Measurements from ENCODE around the gene SERTAD4. TPM values are rescaled to one million over a fixed set of nuclear protein-coding genes. Genes with fewer than 3 reads are reported as not detected.

Gene SERTAD4
- total RNA-seq, 1 donor from 2014 or later: 4.6 TPM

GRCh38 chr1:210248341-210248740 lies 15.7 kb downstream of the SERTAD4 start:
- Histone ChIP-seq H3K4me1 (peaks cover 27% of the 10 kb centered on the region), H3K27ac (replicated peaks) (no peak overlapping the region), H3K9me3 (replicated peaks) (no peaks in the 10 kb centered on the region), H3K4me3 (no peak overlapping the region), H3K36me3 (no peaks in the 10 kb centered on the region), H3K27me3 (ENCODE audit: low read depth) (peaks cover 20% of the 10 kb centered on the region)
- no peak for DNase-seq
- intact Hi-C loops (cut with micrococcal nuclease): no loop called here
- TF ChIP-seq, protein P1, sequence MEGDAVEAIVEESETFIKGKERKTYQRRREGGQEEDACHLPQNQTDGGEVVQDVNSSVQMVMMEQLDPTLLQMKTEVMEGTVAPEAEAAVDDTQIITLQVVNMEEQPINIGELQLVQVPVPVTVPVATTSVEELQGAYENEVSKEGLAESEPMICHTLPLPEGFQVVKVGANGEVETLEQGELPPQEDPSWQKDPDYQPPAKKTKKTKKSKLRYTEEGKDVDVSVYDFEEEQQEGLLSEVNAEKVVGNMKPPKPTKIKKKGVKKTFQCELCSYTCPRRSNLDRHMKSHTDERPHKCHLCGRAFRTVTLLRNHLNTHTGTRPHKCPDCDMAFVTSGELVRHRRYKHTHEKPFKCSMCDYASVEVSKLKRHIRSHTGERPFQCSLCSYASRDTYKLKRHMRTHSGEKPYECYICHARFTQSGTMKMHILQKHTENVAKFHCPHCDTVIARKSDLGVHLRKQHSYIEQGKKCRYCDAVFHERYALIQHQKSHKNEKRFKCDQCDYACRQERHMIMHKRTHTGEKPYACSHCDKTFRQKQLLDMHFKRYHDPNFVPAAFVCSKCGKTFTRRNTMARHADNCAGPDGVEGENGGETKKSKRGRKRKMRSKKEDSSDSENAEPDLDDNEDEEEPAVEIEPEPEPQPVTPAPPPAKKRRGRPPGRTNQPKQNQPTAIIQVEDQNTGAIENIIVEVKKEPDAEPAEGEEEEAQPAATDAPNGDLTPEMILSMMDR (IDR thresholded peaks at IDR 0.05; ENCODE audit: borderline replicate concordance): no peak

- Histone ChIP-seq H3K27me3 (ENCODE audit: low read depth) (peaks cover 36% of the 10 kb centered on the region), H3K4me1 (peaks cover 27% of the 10 kb centered on the region), H3K9me3 (replicated peaks) (no peaks in the 10 kb centered on the region), H3K27ac (replicated peaks) (peak overlapping the region; percentile 58), H3K4me3 (peak overlapping the region; percentile 70), H3K36me3 (no peaks in the 10 kb centered on the region)
- TF ChIP-seq, protein P1 (IDR thresholded peaks at IDR 0.05; ENCODE audit: borderline replicate concordance): no peak
- intact Hi-C loops (cut with micrococcal nuclease): no loop called here
- no peak for DNase-seq
Measured at GRCh38 chr1:210250665-210250997, 18.0 kb downstream of the SERTAD4 start.

- intact Hi-C loops (cut with micrococcal nuclease): no loop called here
- peak overlapping the region; percentile 70 for H3K4me3 ChIP-seq
- H3K27ac ChIP-seq (replicated peaks): peak overlapping the region; percentile 58
- H3K4me1 ChIP-seq: peaks cover 27% of the 10 kb centered on the region
- DNase-seq: peak; percentile 40
- TF ChIP-seq, protein P1 (IDR thresholded peaks at IDR 0.05; ENCODE audit: borderline replicate concordance): no peak
- H3K36me3 ChIP-seq: no peaks in the 10 kb centered on the region
- no peaks in the 10 kb centered on the region for H3K9me3 ChIP-seq (replicated peaks)
- H3K27me3 ChIP-seq (ENCODE audit: low read depth): peaks cover 36% of the 10 kb centered on the region
Measured at GRCh38 chr1:210250998-210251679, 18.5 kb downstream of the SERTAD4 start.

- peaks cover 36% of the 10 kb centered on the region for H3K27me3 ChIP-seq (ENCODE audit: low read depth)
- H3K4me3 ChIP-seq: peak overlapping the region; percentile 70
- TF ChIP-seq, protein P1 (IDR thresholded peaks at IDR 0.05; ENCODE audit: borderline replicate concordance): no peak
- H3K27ac ChIP-seq (replicated peaks): peak overlapping the region; percentile 58
- H3K36me3 ChIP-seq: no peaks in the 10 kb centered on the region
- H3K4me1 ChIP-seq: peaks cover 27% of the 10 kb centered on the region
- intact Hi-C loops (cut with micrococcal nuclease): no loop called here
- no peaks in the 10 kb centered on the region for H3K9me3 ChIP-seq (replicated peaks)
- DNase-seq: no peak
Measured at GRCh38 chr1:210251680-210252490, 19.3 kb downstream of the SERTAD4 start.

- H3K4me1 ChIP-seq: peaks cover 27% of the 10 kb centered on the region
- no peaks in the 10 kb centered on the region for H3K36me3 ChIP-seq
- intact Hi-C loops (cut with micrococcal nuclease): no loop called here
- peaks cover 36% of the 10 kb centered on the region for H3K27me3 ChIP-seq (ENCODE audit: low read depth)
- peak overlapping the region; percentile 33 for H3K27ac ChIP-seq (replicated peaks)
- TF ChIP-seq, protein P1 (IDR thresholded peaks at IDR 0.05; ENCODE audit: borderline replicate concordance): no peak
- no peaks in the 10 kb centered on the region for H3K9me3 ChIP-seq (replicated peaks)
- H3K4me3 ChIP-seq: peak overlapping the region; percentile 70
- DNase-seq: peak; percentile 58
Measured at GRCh38 chr1:210252621-210253051, 20.0 kb downstream of the SERTAD4 start.

Data from left ventricle myocardium inferior (tissue), 1 donor.